H1 (cell line): Measurements from ENCODE around the gene TIMM8A. TPM values are rescaled to one million over a fixed set of nuclear protein-coding genes. Genes with fewer than 3 reads are reported as not detected.

ENCODE experiments used
- CTCF ChIA-PET: fragments of 300-600 bp; sonication (Branson Sonifier 250); formaldehyde crosslinking; loops from one replicate; lab custom pipeline; 2021; ENCODE audit not compliant: partially characterized antibody; lab: Charles Lee
- POLR2A ChIA-PET: fragments of 300-600 bp; sonication (Branson Sonifier 250); formaldehyde crosslinking; loops from one replicate; lab custom pipeline; 2021; ENCODE audit warnings: inconsistent platforms; ENCODE audit not compliant: partially characterized antibody; lab: Charles Lee
- DNase-seq, 2 experiments: peaks; one replicate each; pipeline versions ENCODE4 v3.0.0 to v3.0.0-alpha.2; 2010 to 2022; ENCODE audit warnings: low spot score in 2 of 2, low read depth in 1 of 2, mixed read lengths in 1 of 2
- FAIRE-seq: peaks from 2 replicates; lab custom pipeline; 2011; peaks lifted over from hg19 to GRCh38; lab: Jason Lieb, UNC
- H2AFZ ChIP-seq: 2 replicates; pipeline ENCODE4 v1.8.1; 2012; ENCODE audit warnings: low read length, inconsistent platforms
- H2AK5ac ChIP-seq: 2 replicates; pipeline ENCODE4 v1.6.1; 2013; ENCODE audit warnings: low read depth, low read length
- H2BK120ac ChIP-seq: replicated peaks from 2 replicates; pipeline ENCODE3; 2013; ENCODE audit warnings: low read depth, low read length, inconsistent platforms
- H2BK12ac ChIP-seq: 2 replicates; pipeline ENCODE4 v1.6.1; 2013; ENCODE audit warnings: low read depth, low read length
- H2BK15ac ChIP-seq: 2 replicates; pipeline ENCODE4 v1.6.1; 2013; ENCODE audit warnings: low read length
- H2BK20ac ChIP-seq: 2 replicates; pipeline ENCODE4 v1.6.1; 2013; ENCODE audit warnings: low read length
- H2BK5ac ChIP-seq: 2 replicates; pipeline ENCODE4 v1.6.1; 2013; ENCODE audit warnings: low read depth, low read length
- H3K14ac ChIP-seq: 2 replicates; pipeline ENCODE4 v1.6.1; 2013; ENCODE audit warnings: inconsistent platforms; ENCODE audit not compliant: insufficient read length
- H3K18ac ChIP-seq: 2 replicates; pipeline ENCODE4 v1.6.1; 2013; ENCODE audit warnings: low read length; ENCODE audit errors: extremely low read depth
- H3K23ac ChIP-seq: 2 replicates; pipeline ENCODE4 v1.6.1; 2013; ENCODE audit warnings: inconsistent platforms; ENCODE audit not compliant: insufficient read length
- H3K23me2 ChIP-seq: 2 replicates; pipeline ENCODE4 v1.6.1; 2013; ENCODE audit warnings: low read depth, low read length
- H3K27ac ChIP-seq: 2 replicates; pipeline ENCODE4 v1.6.1; 2011; ENCODE audit warnings: low read depth, low read length, inconsistent platforms
- H3K27me3 ChIP-seq, 4 experiments: replicated peaks in 1 of 4; 1 replicate in 1 of 4; 2 replicates in 3 of 4; pipeline versions ENCODE4 v1.6.1 to v1.8.1; 2011 to 2013; ENCODE audit warnings: low read length in 3 of 4, mild to moderate bottlenecking in 3 of 4, inconsistent platforms in 2 of 4, mixed read lengths in 2 of 4, moderate library complexity in 1 of 4; ENCODE audit not compliant: control insufficient read depth in 3 of 4, insufficient read depth in 3 of 4; ENCODE audit errors: extremely low read depth in 1 of 4
- H3K36me3 ChIP-seq, 4 experiments: 2 replicates each; pipeline versions ENCODE4 v1.6.1 to v1.8.1; 2011 to 2013; ENCODE audit warnings: mild to moderate bottlenecking in 4 of 4, low read length in 3 of 4, moderate library complexity in 2 of 4, control low read depth in 1 of 4, inconsistent platforms in 1 of 4; ENCODE audit not compliant: insufficient read depth in 4 of 4, control insufficient read depth in 2 of 4
- H3K4ac ChIP-seq: replicated peaks from 2 replicates; pipeline ENCODE3; 2013; ENCODE audit warnings: low read length, low read depth, mixed read lengths, inconsistent platforms; ENCODE audit not compliant: insufficient read length
- H3K4me1 ChIP-seq, 4 experiments: replicated peaks in 1 of 4; 1 replicate in 1 of 4; 2 replicates in 3 of 4; pipeline versions ENCODE4 v1.6.1 to v1.8.1; 2011 to 2013; ENCODE audit warnings: low read length in 3 of 4, inconsistent platforms in 2 of 4, mixed read lengths in 1 of 4; ENCODE audit not compliant: insufficient read depth in 4 of 4, control insufficient read depth in 3 of 4
- H3K4me2 ChIP-seq, 2 experiments: 2 replicates each; pipeline versions ENCODE4 v1.6.1 to v1.8.1; 2011 to 2013; ENCODE audit warnings: low read depth in 2 of 2, low read length in 2 of 2, control low read depth in 1 of 2, inconsistent platforms in 1 of 2, mild to moderate bottlenecking in 1 of 2; ENCODE audit not compliant: insufficient read depth in 1 of 2
- H3K4me3 ChIP-seq, 4 experiments: fragments of 200-600, 300-600 bp in 1 of 4; sonication (generic), shearing (Covaris generic), sonication (Bioruptor Twin) in 1 of 4; 2 replicates each; pipeline versions ENCODE4 v1.5.1 to v1.8.1; 2011 to 2016; ENCODE audit warnings: low read length in 4 of 4, low read depth in 3 of 4, control low read depth in 2 of 4, inconsistent platforms in 2 of 4, mild to moderate bottlenecking in 2 of 4, mixed read lengths in 1 of 4, moderate library complexity in 1 of 4; ENCODE audit not compliant: insufficient read depth in 2 of 4; ENCODE audit errors: extremely low read depth in 1 of 4
- H3K56ac ChIP-seq: replicated peaks from 2 replicates; pipeline ENCODE3; 2013; ENCODE audit warnings: low read depth, mild to moderate bottlenecking, mixed read lengths, low read length, inconsistent platforms; ENCODE audit not compliant: insufficient read length
- H3K79me1 ChIP-seq: 2 replicates; pipeline ENCODE4 v1.6.1; 2013; ENCODE audit warnings: low read depth, low read length, control low read depth
- H3K79me2 ChIP-seq, 2 experiments: 2 replicates each; pipeline versions ENCODE4 v1.6.1 to v1.8.1; 2012 to 2013; ENCODE audit warnings: low read length in 2 of 2, mild to moderate bottlenecking in 2 of 2, inconsistent platforms in 1 of 2; ENCODE audit not compliant: insufficient read depth in 2 of 2, control insufficient read depth in 1 of 2
- H3K9ac ChIP-seq, 4 experiments: replicated peaks in 1 of 4; 1 replicate in 1 of 4; 2 replicates in 3 of 4; pipeline versions ENCODE4 v1.6.1 to v1.8.1; 2011 to 2013; ENCODE audit warnings: low read depth in 3 of 4, low read length in 3 of 4, control low read depth in 2 of 4, mild to moderate bottlenecking in 2 of 4, moderate library complexity in 2 of 4, inconsistent platforms in 1 of 4; ENCODE audit errors: extremely low read depth in 1 of 4
- H3K9me3 ChIP-seq, 2 experiments: 2 replicates each; pipeline versions ENCODE4 v1.6.1 to v1.8.1; 2012 to 2013; ENCODE audit warnings: mild to moderate bottlenecking in 2 of 2, moderate library complexity in 2 of 2, control low read depth in 1 of 2, inconsistent platforms in 1 of 2, low read depth in 1 of 2, low read length in 1 of 2, mixed read lengths in 1 of 2; ENCODE audit not compliant: insufficient read depth in 2 of 2
- H4K20me1 ChIP-seq, 2 experiments: replicated peaks in 1 of 2; 2 replicates each; pipeline versions ENCODE3 to v1.8.1; 2011 to 2013; ENCODE audit warnings: inconsistent platforms in 2 of 2, low read length in 2 of 2, mild to moderate bottlenecking in 1 of 2; ENCODE audit not compliant: insufficient read depth in 2 of 2, control insufficient read depth in 1 of 2
- H4K5ac ChIP-seq: 2 replicates; pipeline ENCODE4 v1.6.1; 2013; ENCODE audit warnings: low read length, low read depth, mixed read lengths, inconsistent platforms; ENCODE audit not compliant: insufficient read length
- H4K8ac ChIP-seq: 2 replicates; pipeline ENCODE4 v1.8.0; 2013; ENCODE audit warnings: mild to moderate bottlenecking, moderate library complexity, low read length, inconsistent platforms; ENCODE audit not compliant: insufficient read depth; ENCODE audit errors: extremely low read depth
- H4K91ac ChIP-seq: replicated peaks from 2 replicates; pipeline ENCODE3; 2013; ENCODE audit warnings: low read length, mixed read lengths, inconsistent platforms; ENCODE audit not compliant: insufficient read length
- BCL11A ChIP-seq, 2 experiments: IDR thresholded peaks; one replicate each; pipeline ENCODE4 v1.6.1; 2011; ENCODE audit warnings: low read depth in 2 of 2, low read length in 2 of 2, mild to moderate bottlenecking in 2 of 2
- KDM1A ChIP-seq: fragments of 200-600, 300-600 bp; sonication (generic); IDR thresholded peaks from 2 replicates; pipeline ENCODE4 v1.7.1; 2016; ENCODE audit warnings: mild to moderate bottlenecking, low read length, borderline replicate concordance
- NRF1 ChIP-seq: IDR thresholded peaks from 2 replicates; pipeline ENCODE4 v1.6.1; 2011; ENCODE audit warnings: mild to moderate bottlenecking, low read depth, low read length, improper control_type of control experiment
- WGBS, 2 experiments: shearing (Covaris generic) in 1 of 2; methylation state at CpG; one replicate each; pipeline versions ENCODE4 v1.1.6 to v1.1.7; 2013 to 2015; ENCODE audit warnings: low lambda C conversion rate in 2 of 2, mixed read lengths in 2 of 2, inconsistent platforms in 1 of 2, low coverage in 1 of 2, missing lambda C conversion rate in 1 of 2; ENCODE audit not compliant: insufficient replicate concordance in 2 of 2, insufficient coverage in 1 of 2, insufficient read length in 1 of 2; ENCODE audit errors: extremely low coverage in 1 of 2, missing lambda C conversion rate in 1 of 2; 5-methylcytosine and 5-hydroxymethylcytosine counted together
- polyA plus RNA-seq, 7 experiments: library from polyadenylated mRNA; depleted of rRNA in 3 of 7; stranded (reverse) in 5 of 7; unstranded in 2 of 7; fragments of >200 nt in 5 of 7; fragments of 200-250 nt in 2 of 7; gene quantifications; 1 replicate in 5 of 7; 2 replicates in 1 of 7; 4 replicates in 1 of 7; pipeline versions ENCODE4 v1.2.1 to v1.2.3, GENCODE V29; 2011 to 2013; ENCODE audit warnings: missing spikeins in 2 of 7, mixed read lengths in 2 of 7
- small RNA-seq: library from polyadenylated mRNA; stranded (forward); fragments of <200 nt; extraction: miRNeasy Mini kit (QIAGEN cat#:217004); gene quantifications from one replicate; pipeline ENCODE3, GENCODE V24; 2013; ENCODE audit not compliant: insufficient read depth
- total RNA-seq: library from RNA; stranded (reverse); fragmentation: NEBNext Ultra II Directional; extraction: Animal tissue kit (Norgen Biotek cat#: 25700); gene quantifications from 2 replicates; pipeline ENCODE4 v1.2.1, GENCODE V29; 2021

TIMM8A gene
- total and polyA plus RNA-seq, 2 of the 8 experiments (the other 6 are each of a cell fraction or from before 2014, with no cell fraction given) = 16.1 to 38.1 TPM

GRCh38 chrX:101303790-101304189, 44.8 kb downstream of the TIMM8A start:
- CTCF ChIA-PET = no interaction called here
- WGBS, 2 experiments = 88% methylated on average over 1 of the region's 1 CpG; no CpG with 5 or more reads in 1 of the 2 experiments
- no peak for FAIRE-seq

More at GRCh38 chrX:101303790-101304189, 44.8 kb downstream of the TIMM8A start:
- H2BK5ac ChIP-seq = no peak overlapping the region
- POLR2A ChIA-PET = no interaction called here
- no peaks in the 10 kb centered on the region for H3K79me1 ChIP-seq
- H2AK5ac ChIP-seq = no peak overlapping the region
- H2BK15ac ChIP-seq = no peak overlapping the region
- TF ChIP-seq KDM1A (no peak), BCL11A (IDR thresholded peaks at IDR 0.05; ENCODE audit: low read depth in 2 of 2, low read length in 2 of 2) (no peak), NRF1 (no peak)
- H4K5ac ChIP-seq = no peak overlapping the region
- no peaks in the 10 kb centered on the region for H3K4me1 ChIP-seq
- DNase-seq = no peak
- H3K4me2 ChIP-seq = no peak overlapping the region
- H2BK12ac ChIP-seq = no peak overlapping the region
- H3K79me2 ChIP-seq = no peaks in the 10 kb centered on the region
- H3K9ac ChIP-seq = no peak overlapping the region
- H4K91ac ChIP-seq = no peak overlapping the region
- H2BK120ac ChIP-seq = no peak overlapping the region
- no peak overlapping the region for H3K23ac ChIP-seq
- no peak overlapping the region for H3K14ac ChIP-seq
- no peak overlapping the region for H2AFZ ChIP-seq
- H2BK20ac ChIP-seq = no peak overlapping the region
- no peak overlapping the region for H4K8ac ChIP-seq
- no peaks in the 10 kb centered on the region for H3K36me3 ChIP-seq
- H3K56ac ChIP-seq = no peak overlapping the region
- no peak overlapping the region for H3K4me3 ChIP-seq
- no peak overlapping the region for H3K27ac ChIP-seq
- H4K20me1 ChIP-seq = no peaks in the 10 kb centered on the region
- H3K23me2 ChIP-seq = no peaks in the 10 kb centered on the region
- H3K27me3 ChIP-seq = no peaks in the 10 kb centered on the region
- no peaks in the 10 kb centered on the region for H3K9me3 ChIP-seq
- H3K4ac ChIP-seq = no peak overlapping the region
- no peak overlapping the region for H3K18ac ChIP-seq

Small RNAs within 50 kb of the gene (small RNA-seq; reads per million reads assigned to genes)
- not detected for gene RNU6-934P

Other genes starting within 250 kb of the TIMM8A start
- gene DRP2, start 129.0 kb downstream of the TIMM8A start, total RNA-seq = 0.20 and 0.25 TPM in 2 replicates
- gene DRP2, start 129.0 kb downstream of the TIMM8A start, polyA plus RNA-seq (2011; rRNA removed) = 0.18 and 0.24 TPM in 2 replicates
- not detected in 2 replicates for gene TAF7L, start 57.4 kb downstream of the TIMM8A start, total RNA-seq
- not detected in 2 replicates for gene TAF7L, start 57.4 kb downstream of the TIMM8A start, polyA plus RNA-seq (2011; rRNA removed)
- 0.20 TPM in 1 of 2 replicates, not detected in the other for gene BTK, start 37.4 kb upstream of the TIMM8A start, total RNA-seq
- 0.03 and 0.06 TPM in 2 replicates for gene BTK, start 37.4 kb upstream of the TIMM8A start, polyA plus RNA-seq (2011; rRNA removed)
- gene RPL36A, start 42.3 kb upstream of the TIMM8A start, total RNA-seq = 271 and 309 TPM in 2 replicates
- 985 and 1,587 TPM in 2 replicates for gene RPL36A, start 42.3 kb upstream of the TIMM8A start, polyA plus RNA-seq (2011; rRNA removed)
- 39.2 and 47.3 TPM in 2 replicates for gene GLA, start 59.2 kb upstream of the TIMM8A start, total RNA-seq
- 21.9 and 33.6 TPM in 2 replicates for gene GLA, start 59.2 kb upstream of the TIMM8A start, polyA plus RNA-seq (2011; rRNA removed)
- gene HNRNPH2, start 59.5 kb upstream of the TIMM8A start, total RNA-seq = 62.6 and 66.7 TPM in 2 replicates
- gene HNRNPH2, start 59.5 kb upstream of the TIMM8A start, polyA plus RNA-seq (2011; rRNA removed) = 14.7 and 27.7 TPM in 2 replicates
- 14.5 and 15.4 TPM in 2 replicates for gene ARMCX4, start 136.7 kb upstream of the TIMM8A start, total RNA-seq
- gene ARMCX4, start 136.7 kb upstream of the TIMM8A start, polyA plus RNA-seq (2011; rRNA removed) = 3.2 and 3.7 TPM in 2 replicates
- gene ARMCX1, start 201.8 kb upstream of the TIMM8A start, total RNA-seq = 29.1 and 29.2 TPM in 2 replicates
- 9.8 and 12.5 TPM in 2 replicates for gene ARMCX1, start 201.8 kb upstream of the TIMM8A start, polyA plus RNA-seq (2011; rRNA removed)